Measurements from ENCODE around the gene EID3.
"Not testable (repeated sequence)": the region's sequence is repeated elsewhere in the genome, so short reads cannot be mapped to it uniquely, and the experiment has no call there.

Gene EID3

GRCh38 chr12:104303538-104304151 lies at the start of gene EID3:
Gene EID3, plus strand, starts transcription at chr12:104303739. Its CDS starts 196 bp downstream, at chr12:104303935.
- peak in 55 of 56 donors; percentile 14 to 92 (median 81) for DNase-seq

- no peak for DNase-seq
These were observed 45.5 kb upstream of the EID3 start for GRCh38 chr12:104257913-104258472.

GRCh38 chr12:104258476-104259067 lies 45.0 kb upstream of the EID3 start:
- DNase-seq: no peak

DNA sequence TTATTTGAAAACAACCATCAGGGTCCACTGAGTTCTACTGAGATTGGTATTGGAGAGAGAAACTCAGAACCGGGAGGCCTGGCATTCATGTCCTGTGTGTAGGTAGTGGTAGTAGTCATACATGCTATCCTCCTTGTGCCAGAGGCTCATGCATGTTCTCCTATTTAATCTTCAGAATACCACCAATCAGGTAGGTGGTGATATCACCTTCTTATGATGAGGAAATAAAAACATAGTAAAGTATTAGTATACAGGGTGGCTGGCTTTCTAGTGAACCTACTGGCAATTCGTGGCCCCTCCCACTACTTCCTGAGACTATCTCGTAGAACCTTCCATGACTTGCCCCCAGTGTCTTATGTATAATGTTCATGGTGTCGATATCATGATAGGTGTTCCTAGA lies 40.5 kb upstream of the EID3 start:
- DNase-seq: no peak

DNA sequence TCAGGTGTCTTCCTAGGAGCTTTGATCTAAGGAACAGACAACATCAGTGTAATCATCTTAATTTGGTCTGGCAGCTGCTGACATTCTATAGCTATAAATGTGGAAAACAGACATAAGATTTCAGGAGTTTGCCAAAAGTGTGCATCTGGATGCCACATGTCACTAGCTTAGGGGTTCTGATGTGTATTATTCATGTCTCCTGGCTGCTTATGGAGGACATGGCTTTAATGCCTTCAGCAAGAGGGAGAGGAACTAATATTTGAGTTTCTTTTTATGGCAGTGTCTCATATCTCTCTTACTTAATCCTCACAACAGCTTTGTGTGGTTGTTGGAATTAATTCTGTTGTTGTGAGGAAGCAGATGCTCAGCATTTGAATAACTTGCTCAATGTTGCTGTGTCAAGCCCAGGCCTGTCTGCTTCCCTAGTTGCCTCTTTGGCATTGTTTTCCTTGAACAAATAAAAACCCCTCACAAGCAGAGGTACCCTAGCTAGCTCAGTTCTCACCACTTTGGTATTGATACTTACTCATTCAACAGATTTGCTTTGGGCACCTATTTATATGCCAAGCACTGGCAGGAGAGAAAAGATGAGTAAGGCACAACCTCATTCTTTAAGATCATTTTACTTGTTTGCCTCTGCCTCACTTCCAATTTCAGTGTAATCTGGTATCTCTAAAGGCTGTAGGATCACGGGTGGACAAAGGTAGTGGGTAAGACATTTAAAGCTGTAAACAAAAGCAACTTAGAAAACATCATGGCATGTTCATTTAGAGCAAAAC lies 39.8 kb upstream of the EID3 start:
- no peak for DNase-seq

DNA sequence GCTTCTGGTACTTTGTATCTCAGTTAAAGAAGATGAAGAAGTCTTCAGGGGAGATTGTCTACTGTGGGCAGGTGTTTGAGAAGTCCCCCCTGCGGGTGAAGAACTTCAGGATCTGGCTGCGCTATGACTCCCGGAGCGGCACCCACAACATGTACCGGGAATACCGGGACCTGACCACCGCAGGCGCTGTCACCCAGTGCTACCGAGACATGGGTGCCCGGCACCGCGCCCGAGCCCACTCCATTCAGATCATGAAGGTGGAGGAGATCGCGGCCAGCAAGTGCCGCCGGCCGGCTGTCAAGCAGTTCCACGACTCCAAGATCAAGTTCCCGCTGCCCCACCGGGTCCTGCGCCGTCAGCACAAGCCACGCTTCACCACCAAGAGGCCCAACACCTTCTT lies 38.1 kb upstream of the EID3 start:
- not testable (repeated sequence) for DNase-seq

GRCh38 chr12:104272938-104273337 lies 30.6 kb upstream of the EID3 start:
- DNase-seq: no peak

DNA sequence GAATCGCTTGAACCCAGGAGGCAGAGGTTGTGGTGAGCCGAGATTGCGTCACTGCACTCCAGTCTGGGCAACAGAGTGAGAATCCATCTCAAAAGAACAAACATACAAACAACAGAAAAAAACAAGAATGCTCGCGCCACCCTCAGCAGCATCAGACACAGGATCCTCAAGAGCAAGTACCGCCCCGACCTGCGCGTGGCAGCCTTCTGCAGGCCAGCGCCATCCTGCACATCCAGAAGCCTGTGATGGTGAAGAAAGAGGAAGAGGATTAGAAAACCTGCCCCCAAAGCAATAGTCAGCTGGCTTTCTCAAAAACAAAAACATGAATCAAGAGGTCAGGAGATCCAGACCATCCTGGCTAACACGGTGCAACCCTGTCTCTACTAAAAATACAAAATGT lies 30.0 kb upstream of the EID3 start:
- DNase-seq: no peak

DNA sequence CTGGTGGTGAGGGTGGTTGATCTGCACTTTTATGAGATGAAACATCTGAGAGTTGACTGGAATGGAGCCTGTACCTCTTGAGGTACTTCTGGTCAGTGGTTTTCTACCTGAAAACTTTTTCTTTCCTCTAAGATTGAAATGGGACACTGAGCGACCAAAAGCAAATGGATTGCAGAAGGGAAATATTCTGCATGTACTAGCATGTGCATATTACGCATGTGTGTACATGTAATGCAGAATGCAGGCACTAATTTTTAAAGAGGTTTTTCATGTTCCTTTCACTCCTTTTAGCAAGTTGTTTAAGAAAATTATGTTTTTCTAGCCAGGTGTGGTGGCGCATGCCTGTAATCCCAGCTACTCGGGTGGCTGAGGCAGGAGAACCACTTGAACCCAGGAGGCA lies 28.7 kb upstream of the EID3 start:
- no peak for DNase-seq

DNA sequence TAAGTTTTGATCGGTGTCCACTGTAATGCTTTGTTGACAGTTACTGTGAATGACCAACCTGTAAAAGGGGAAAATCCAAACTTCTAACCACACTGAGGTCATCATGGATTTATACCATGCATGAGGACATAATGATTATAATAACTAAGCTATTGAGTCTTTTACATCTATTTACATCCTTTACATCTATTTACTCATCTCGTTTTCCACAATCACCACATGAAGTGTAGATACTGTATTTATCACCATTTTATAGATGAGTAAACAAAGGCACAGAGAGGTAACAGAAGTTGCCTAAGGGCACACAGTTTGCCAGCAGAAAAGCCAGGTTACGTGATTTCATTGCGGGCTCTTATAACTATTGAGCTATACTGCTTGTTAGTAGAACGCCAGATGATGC lies 27.9 kb upstream of the EID3 start:
- DNase-seq: no peak

DNA sequence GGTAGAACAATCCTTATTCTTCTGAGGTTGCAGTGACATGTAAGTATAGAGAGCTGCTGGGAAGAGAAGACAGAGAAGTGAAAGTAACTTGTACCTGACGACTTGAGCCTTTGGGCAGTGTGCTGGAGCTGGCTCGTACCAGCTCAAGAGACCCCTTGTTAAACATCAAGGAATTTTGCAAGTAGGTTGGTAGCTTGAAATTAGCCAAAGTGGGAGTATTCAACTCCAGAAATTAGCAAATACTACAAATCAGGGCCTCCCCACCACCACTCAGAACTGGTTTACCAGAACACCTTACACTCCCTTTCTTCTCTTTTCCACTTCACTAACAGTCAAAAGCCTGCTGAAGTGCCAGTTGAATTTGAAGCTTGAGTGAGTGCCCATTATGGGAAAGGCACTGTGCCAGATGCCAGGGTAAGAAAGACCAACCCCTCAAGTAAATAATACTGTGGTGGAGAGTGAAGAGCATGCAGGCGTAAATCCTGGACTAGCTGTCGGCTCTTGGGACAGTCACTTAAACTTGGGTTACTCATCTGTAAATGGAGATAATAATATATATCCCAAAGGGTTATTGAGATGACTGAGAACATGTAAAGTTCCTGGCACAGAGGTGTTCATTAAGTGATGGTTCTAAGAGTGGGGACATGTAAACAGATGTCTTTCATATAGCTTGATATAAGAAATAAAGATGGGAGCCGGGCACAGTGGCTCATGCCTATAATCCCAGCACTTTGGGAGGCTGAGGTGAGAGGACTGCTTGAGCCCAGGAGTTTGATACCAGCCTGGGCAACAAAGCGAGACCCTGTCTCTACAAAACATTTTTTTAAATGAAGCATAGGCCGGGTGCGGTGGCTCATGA lies 27.0 kb upstream of the EID3 start:
- DNase-seq: peak in 7 of 56 donors; percentile 1 to 31 (median 3)

DNA sequence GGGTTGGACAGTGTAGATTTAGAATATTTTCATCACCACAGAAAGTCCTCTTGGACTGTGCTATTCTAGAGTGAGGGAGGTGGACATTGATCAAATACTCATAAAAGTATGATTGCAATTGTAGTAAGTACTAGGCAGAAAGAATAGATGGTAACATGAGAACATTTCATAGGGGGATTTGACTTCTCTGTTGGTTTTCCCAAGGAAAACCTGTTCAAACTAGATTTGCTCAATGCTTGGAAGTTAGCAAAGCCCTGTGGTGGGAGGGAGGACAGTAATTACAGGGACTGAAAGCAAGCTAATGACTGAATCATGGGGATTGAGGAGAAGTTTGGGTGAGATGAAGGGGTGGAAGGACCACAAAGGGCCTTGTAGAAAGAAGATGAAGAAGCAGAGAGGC lies 24.4 kb upstream of the EID3 start:
- DNase-seq: no peak

DNA sequence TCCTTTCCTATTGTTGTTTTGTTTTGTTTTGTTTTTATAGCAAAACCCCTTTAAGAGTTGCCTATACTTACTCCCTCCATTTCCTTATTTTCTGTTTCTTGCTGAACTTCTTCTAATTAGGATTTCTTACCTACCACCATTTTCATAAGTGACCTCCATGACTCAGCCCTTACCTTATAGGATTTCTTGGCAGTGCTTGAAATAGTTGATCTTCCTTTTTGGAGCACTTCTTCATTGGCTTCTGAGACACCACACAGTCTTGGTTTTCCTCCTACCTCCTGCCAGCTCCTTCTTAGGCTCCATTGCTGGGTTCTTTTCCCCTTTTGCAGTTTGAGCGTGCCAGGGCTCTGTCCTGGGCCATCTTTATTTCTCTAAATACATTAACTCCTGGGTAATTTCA lies 23.4 kb upstream of the EID3 start:
- no peak for DNase-seq

DNA sequence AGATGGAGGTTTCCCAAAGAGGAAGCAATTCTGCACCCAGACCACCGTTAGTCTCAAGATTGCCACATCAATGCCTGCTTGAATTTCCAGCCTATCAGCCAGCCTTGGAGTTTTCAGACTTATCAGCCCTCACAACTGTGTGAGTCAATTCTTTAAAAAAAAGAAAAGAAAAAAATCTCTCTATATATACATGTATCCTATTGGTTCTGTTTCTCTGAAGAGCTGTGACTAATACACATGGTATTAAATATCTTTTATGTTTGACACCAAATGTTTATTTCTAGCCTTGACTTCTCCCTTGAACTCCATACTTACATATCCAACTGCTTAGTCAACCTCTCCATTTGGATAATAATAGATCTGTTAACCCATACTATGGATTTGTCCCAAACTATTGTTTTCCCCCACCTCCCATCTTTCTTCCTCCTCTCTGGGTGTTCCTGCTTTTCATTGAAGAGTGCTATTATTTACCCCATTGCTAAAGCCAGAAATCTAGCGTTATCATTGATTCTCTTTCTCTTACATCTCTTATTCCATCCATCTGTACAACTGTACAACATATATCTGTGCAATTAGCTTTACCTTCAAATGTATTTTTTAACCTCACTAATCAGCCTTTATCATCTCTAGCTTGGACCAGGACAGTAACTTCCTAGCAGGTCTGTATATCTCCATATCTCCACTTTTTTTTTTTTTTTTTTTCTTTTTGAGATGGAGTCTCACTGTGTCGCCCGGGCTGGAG lies 22.7 kb upstream of the EID3 start:
- no peak for DNase-seq

DNA sequence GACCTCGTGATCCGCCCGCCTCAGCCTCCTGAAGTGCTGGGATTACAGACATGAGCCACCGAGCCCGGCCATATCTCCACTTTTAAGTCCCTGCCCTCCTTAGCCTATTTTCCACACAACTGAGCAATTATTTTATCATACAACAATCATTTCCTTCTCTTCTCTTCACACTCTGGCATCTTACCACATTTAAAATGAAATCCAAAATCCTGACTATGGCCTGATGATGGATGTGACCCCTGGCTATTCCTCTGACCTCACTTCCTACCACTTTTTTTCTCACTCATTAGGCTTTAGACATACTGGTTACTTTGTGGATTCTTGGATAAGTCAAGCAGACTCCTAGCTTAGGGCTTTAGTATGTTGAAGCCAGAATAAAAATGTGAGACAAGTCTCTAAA lies 21.9 kb upstream of the EID3 start:
- DNase-seq: no peak

- no peak for DNase-seq
These were observed 21.4 kb upstream of the EID3 start for GRCh38 chr12:104282109-104282508.

- DNase-seq: peak in 10 of 56 donors; percentile 1 to 11 (median 4)
These were observed 17.6 kb upstream of the EID3 start for GRCh38 chr12:104285740-104286515.

- DNase-seq: peak; percentile 38 to 96 (median 82)
These were observed 16.7 kb upstream of the EID3 start for GRCh38 chr12:104286516-104287482.
